Thyroid gland (tissue), 4 donors: Measurements from ENCODE around the gene CEMIP2.

Experiments used
- POLR2A ChIP-seq, 2 donors: fragments of 450-650 bp; IDR thresholded peaks; one replicate each; pipeline ENCODE4 v1.6.1; 2017; ENCODE audit warnings: antibody characterized with exemption in 2 of 2, mild to moderate bottlenecking in 2 of 2, moderate library complexity in 1 of 2
- TF ChIP-seq, protein P1 (sequence below), 6 experiments: fragments of 200-600 bp in 3 of 6; fragments of 450-650 bp in 3 of 6; sonication (generic) in 3 of 6; IDR thresholded peaks; one replicate each; pipeline ENCODE4 v1.5.1; 2016 to 2019; ENCODE audit warnings: antibody characterized with exemption in 6 of 6, mild to moderate bottlenecking in 2 of 6, inconsistent platforms in 1 of 6, moderate library complexity in 1 of 6

GRCh38 chr9:71758785-71759184, 9.5 kb downstream of the CEMIP2 start:
- TF ChIP-seq, protein P1, sequence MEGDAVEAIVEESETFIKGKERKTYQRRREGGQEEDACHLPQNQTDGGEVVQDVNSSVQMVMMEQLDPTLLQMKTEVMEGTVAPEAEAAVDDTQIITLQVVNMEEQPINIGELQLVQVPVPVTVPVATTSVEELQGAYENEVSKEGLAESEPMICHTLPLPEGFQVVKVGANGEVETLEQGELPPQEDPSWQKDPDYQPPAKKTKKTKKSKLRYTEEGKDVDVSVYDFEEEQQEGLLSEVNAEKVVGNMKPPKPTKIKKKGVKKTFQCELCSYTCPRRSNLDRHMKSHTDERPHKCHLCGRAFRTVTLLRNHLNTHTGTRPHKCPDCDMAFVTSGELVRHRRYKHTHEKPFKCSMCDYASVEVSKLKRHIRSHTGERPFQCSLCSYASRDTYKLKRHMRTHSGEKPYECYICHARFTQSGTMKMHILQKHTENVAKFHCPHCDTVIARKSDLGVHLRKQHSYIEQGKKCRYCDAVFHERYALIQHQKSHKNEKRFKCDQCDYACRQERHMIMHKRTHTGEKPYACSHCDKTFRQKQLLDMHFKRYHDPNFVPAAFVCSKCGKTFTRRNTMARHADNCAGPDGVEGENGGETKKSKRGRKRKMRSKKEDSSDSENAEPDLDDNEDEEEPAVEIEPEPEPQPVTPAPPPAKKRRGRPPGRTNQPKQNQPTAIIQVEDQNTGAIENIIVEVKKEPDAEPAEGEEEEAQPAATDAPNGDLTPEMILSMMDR (IDR thresholded peaks at IDR 0.05): no peak
- no peak for TF ChIP-seq POLR2A (IDR thresholded peaks at IDR 0.05)
